Measurements from ENCODE around the gene RBM23. TPM values are rescaled to one million over a fixed set of nuclear protein-coding genes. Genes with fewer than 3 reads are reported as not detected.
A peak's percentile ranks its signal among the peaks of the same experiment; 100 is the strongest.

RBM23 gene
- total and polyA plus RNA-seq, 9 of the 15 experiments (the other 6 are each of a cell fraction or from before 2014, with no cell fraction given), result 46.0 to 102 (median 58.5) TPM

DNA sequence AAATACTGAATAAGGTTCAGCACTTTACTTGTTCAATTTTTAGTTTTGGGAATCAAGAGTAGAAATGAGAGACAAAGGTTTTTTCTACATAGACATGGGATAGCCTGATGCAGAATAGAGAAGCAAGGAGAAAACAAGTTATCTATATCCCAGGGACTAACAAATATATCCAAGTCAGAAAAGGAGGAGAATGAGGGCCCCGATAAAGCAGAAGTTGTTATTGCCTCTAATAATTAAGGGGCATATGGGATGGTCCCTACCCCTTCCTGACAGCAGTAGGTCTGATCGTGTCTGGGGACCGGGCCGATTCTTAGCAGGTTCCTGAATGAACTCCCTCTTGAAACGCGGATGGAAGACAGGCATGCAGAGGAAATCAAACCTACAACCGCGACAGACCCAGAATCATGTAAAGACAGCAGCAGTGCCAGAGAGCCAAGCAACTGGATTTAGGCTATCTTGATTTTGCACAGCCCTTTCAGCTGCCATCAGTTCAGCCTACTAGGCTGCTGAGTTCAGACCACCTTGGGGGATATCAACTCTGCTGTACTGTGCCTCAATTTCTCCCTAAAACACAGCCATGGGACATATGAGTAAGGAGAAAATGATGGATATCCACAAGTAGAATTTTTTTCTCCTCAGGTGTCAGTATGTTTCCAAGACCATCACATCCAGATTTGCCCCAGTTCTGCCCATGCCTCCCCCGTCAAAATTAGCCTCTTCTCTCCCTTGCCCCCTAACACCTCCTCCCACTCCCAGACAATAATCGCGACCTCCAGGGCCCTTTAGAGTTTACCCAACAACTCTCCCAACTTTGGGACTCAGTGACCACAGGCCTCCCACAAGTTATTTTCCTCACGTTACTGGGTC, 9.5 kb upstream of the RBM23 start (continued):
- TF ChIP-seq, protein P1, sequence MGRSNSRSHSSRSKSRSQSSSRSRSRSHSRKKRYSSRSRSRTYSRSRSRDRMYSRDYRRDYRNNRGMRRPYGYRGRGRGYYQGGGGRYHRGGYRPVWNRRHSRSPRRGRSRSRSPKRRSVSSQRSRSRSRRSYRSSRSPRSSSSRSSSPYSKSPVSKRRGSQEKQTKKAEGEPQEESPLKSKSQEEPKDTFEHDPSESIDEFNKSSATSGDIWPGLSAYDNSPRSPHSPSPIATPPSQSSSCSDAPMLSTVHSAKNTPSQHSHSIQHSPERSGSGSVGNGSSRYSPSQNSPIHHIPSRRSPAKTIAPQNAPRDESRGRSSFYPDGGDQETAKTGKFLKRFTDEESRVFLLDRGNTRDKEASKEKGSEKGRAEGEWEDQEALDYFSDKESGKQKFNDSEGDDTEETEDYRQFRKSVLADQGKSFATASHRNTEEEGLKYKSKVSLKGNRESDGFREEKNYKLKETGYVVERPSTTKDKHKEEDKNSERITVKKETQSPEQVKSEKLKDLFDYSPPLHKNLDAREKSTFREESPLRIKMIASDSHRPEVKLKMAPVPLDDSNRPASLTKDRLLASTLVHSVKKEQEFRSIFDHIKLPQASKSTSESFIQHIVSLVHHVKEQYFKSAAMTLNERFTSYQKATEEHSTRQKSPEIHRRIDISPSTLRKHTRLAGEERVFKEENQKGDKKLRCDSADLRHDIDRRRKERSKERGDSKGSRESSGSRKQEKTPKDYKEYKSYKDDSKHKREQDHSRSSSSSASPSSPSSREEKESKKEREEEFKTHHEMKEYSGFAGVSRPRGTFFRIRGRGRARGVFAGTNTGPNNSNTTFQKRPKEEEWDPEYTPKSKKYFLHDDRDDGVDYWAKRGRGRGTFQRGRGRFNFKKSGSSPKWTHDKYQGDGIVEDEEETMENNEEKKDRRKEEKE (IDR thresholded peaks at IDR 0.05; ENCODE audit: borderline replicate concordance in 1 of 2, control insufficient read depth in 1 of 2, low read depth in 2 of 2, low read length in 1 of 2), result no peak
- TF ChIP-seq, protein P2, sequence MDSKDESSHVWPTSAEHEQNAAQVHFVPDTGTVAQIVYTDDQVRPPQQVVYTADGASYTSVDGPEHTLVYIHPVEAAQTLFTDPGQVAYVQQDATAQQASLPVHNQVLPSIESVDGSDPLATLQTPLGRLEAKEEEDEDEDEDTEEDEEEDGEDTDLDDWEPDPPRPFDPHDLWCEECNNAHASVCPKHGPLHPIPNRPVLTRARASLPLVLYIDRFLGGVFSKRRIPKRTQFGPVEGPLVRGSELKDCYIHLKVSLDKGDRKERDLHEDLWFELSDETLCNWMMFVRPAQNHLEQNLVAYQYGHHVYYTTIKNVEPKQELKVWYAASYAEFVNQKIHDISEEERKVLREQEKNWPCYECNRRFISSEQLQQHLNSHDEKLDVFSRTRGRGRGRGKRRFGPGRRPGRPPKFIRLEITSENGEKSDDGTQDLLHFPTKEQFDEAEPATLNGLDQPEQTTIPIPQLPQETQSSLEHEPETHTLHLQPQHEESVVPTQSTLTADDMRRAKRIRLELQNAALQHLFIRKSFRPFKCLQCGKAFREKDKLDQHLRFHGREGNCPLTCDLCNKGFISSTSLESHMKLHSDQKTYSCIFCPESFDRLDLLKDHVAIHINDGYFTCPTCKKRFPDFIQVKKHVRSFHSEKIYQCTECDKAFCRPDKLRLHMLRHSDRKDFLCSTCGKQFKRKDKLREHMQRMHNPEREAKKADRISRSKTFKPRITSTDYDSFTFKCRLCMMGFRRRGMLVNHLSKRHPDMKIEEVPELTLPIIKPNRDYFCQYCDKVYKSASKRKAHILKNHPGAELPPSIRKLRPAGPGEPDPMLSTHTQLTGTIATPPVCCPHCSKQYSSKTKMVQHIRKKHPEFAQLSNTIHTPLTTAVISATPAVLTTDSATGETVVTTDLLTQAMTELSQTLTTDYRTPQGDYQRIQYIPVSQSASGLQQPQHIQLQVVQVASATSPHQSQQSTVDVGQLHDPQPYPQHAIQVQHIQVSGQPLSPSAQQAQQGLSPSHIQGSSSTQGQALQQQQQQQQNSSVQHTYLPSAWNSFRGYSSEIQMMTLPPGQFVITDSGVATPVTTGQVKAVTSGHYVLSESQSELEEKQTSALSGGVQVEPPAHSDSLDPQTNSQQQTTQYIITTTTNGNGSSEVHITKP (IDR thresholded peaks at IDR 0.05; ENCODE audit: partially characterized antibody), result peak; percentile 45
- TF ChIP-seq RFX5 (IDR thresholded peaks at IDR 0.05; ENCODE audit: low read depth, low read length) (no peak), MYBL2 (IDR thresholded peaks at IDR 0.05; ENCODE audit: low read depth) (no peak), MYBL2 (CRISPR knock-in tag; IDR thresholded peaks at IDR 0.05; ENCODE audit: borderline replicate concordance) (no peak), ZNF354B (CRISPR knock-in tag; IDR thresholded peaks at IDR 0.05) (no peak), ZBTB8A (IDR thresholded peaks at IDR 0.05; ENCODE audit: partially characterized antibody) (no peak), ZC3H4 (CRISPR knock-in tag; IDR thresholded peaks at IDR 0.05; ENCODE audit: borderline replicate concordance) (no peak), POLR2H (tag; IDR thresholded peaks at IDR 0.05; ENCODE audit: low read depth) (no peak), SP2 (IDR thresholded peaks at IDR 0.05; ENCODE audit: extremely low read depth, low read depth, low read length, poor library complexity, severe bottlenecking) (no peak), NRF1 (conservative IDR thresholded peaks at IDR 0.05 in 1 of 2, IDR thresholded peaks at IDR 0.05 in 1 of 2) (no peak), SRSF7 (optimal IDR thresholded peaks at IDR 0.05; ENCODE audit: low read depth, low read length) (no peak), SMARCE1 (IDR thresholded peaks at IDR 0.05) (no peak; the same call in 1 of the 2 replicates), MAFK (IDR thresholded peaks at IDR 0.05; ENCODE audit: low read length) (no peak), TCF3 (CRISPR knock-in tag; IDR thresholded peaks at IDR 0.05) (peak; percentile 4; the same call in 1 of the 2 replicates), ZNF57 (CRISPR knock-in tag; IDR thresholded peaks at IDR 0.05) (no peak), FOXK1 (CRISPR knock-in tag; IDR thresholded peaks at IDR 0.05; ENCODE audit: borderline replicate concordance) (0 out of 2 replicates have a peak, but pooled peaks have one; percentile 9)
- TF ChIP-seq, protein P3, sequence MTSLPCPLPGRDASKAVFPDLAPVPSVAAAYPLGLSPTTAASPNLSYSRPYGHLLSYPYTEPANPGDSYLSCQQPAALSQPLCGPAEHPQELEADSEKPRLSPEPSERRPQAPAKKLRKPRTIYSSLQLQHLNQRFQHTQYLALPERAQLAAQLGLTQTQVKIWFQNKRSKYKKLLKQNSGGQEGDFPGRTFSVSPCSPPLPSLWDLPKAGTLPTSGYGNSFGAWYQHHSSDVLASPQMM (CRISPR knock-in tag; IDR thresholded peaks at IDR 0.05), result no peak
- TF ChIP-seq, protein P4, sequence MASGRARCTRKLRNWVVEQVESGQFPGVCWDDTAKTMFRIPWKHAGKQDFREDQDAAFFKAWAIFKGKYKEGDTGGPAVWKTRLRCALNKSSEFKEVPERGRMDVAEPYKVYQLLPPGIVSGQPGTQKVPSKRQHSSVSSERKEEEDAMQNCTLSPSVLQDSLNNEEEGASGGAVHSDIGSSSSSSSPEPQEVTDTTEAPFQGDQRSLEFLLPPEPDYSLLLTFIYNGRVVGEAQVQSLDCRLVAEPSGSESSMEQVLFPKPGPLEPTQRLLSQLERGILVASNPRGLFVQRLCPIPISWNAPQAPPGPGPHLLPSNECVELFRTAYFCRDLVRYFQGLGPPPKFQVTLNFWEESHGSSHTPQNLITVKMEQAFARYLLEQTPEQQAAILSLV (tag; IDR thresholded peaks at IDR 0.05), result 0 out of 2 replicates have a peak, but pooled peaks have one; percentile 23

Measured in K562 (cell line).